Common myeloid progenitor, CD34-positive (primary cell): ENCODE results near the gene ZBTB7C.

Experiments
- CTCF ChIA-PET: fragments of 350-600 bp; sonication (Branson Sonifier 250); formaldehyde crosslinking; loops from one replicate; lab custom pipeline; 2021; ENCODE audit warnings: antibody characterized with exemption; lab: Charles Lee
- POLR2A ChIA-PET: fragments of 350-600 bp; sonication (Branson Sonifier 250); formaldehyde crosslinking; loops from one replicate; lab custom pipeline; 2021; ENCODE audit warnings: antibody characterized with exemption; lab: Charles Lee
- DNase-seq, 3 donors: peaks; one replicate each; pipeline versions ENCODE4 v3.0.0 to v3.0.0-alpha.2; 2013
- H3K27ac ChIP-seq, 2 experiments: 1 replicate in 1 of 2; 2 replicates in 1 of 2; pipeline ENCODE4 v1.7.0; 2013; ENCODE audit warnings: inconsistent platforms in 2 of 2, low read length in 2 of 2, mild to moderate bottlenecking in 2 of 2, low read depth in 1 of 2, moderate library complexity in 1 of 2; ENCODE audit not compliant: severe bottlenecking in 2 of 2, insufficient read depth in 1 of 2, poor library complexity in 1 of 2
- H3K27me3 ChIP-seq, 5 experiments: replicated peaks in 2 of 5; 1 replicate in 3 of 5; 2 replicates in 2 of 5; pipeline versions ENCODE4 v1.6.1 to v1.7.0; 2013; ENCODE audit warnings: low read length in 4 of 5, mild to moderate bottlenecking in 2 of 5, moderate library complexity in 2 of 5, inconsistent platforms in 1 of 5; ENCODE audit not compliant: insufficient read depth in 5 of 5, control insufficient read depth in 4 of 5
- H3K36me3 ChIP-seq, 4 experiments: 1 replicate in 2 of 4; 2 replicates in 2 of 4; pipeline versions ENCODE4 v1.6.1 to v1.7.0; 2013; ENCODE audit warnings: low read length in 3 of 4, control low read depth in 1 of 4, mild to moderate bottlenecking in 1 of 4; ENCODE audit not compliant: control insufficient read depth in 4 of 4, insufficient read depth in 4 of 4
- H3K4me1 ChIP-seq, 4 experiments: 1 replicate in 3 of 4; 2 replicates in 1 of 4; pipeline versions ENCODE4 v1.6.1 to v1.7.1; 2013; ENCODE audit warnings: low read length in 3 of 4, mild to moderate bottlenecking in 3 of 4, control low read depth in 1 of 4, inconsistent platforms in 1 of 4, moderate library complexity in 1 of 4; ENCODE audit not compliant: control insufficient read depth in 4 of 4, insufficient read depth in 4 of 4; ENCODE audit errors: control extremely low read depth in 1 of 4
- H3K4me3 ChIP-seq, 7 experiments: 1 replicate in 4 of 7; 2 replicates in 3 of 7; pipeline versions ENCODE4 v1.5.1 to v1.7.0; 2013; ENCODE audit warnings: mild to moderate bottlenecking in 7 of 7, low read length in 6 of 7, moderate library complexity in 6 of 7, inconsistent platforms in 2 of 7, low read depth in 2 of 7, control low read depth in 1 of 7; ENCODE audit not compliant: insufficient read depth in 4 of 7, control insufficient read depth in 1 of 7; ENCODE audit errors: extremely low read depth in 1 of 7
- H3K9me3 ChIP-seq, 5 experiments: 1 replicate in 4 of 5; 2 replicates in 1 of 5; pipeline versions ENCODE4 v1.6.1 to v1.7.1; 2013; ENCODE audit warnings: low read length in 4 of 5, mild to moderate bottlenecking in 2 of 5, inconsistent platforms in 1 of 5, low read depth in 1 of 5, moderate library complexity in 1 of 5; ENCODE audit not compliant: control insufficient read depth in 4 of 5, insufficient read depth in 2 of 5; ENCODE audit errors: control extremely low read depth in 1 of 5
- WGBS: methylation state at CpG from one replicate; pipeline ENCODE4 v1.1.5; 2013; ENCODE audit not compliant: insufficient coverage; 5-methylcytosine and 5-hydroxymethylcytosine counted together

ZBTB7C gene

GRCh38 chr18:48222118-48222517, 187.1 kb downstream of the ZBTB7C start:
- Histone ChIP-seq H3K36me3 (no peaks in the 10 kb centered on the region), H3K27me3 (peaks cover 0 to 3% (median 0%) of the 10 kb centered on the region in 5 experiments), H3K4me3 (no peak overlapping the region), H3K27ac (no peak overlapping the region), H3K4me1 (peaks cover 0 to 12% (median 8%) of the 10 kb centered on the region in 4 experiments), H3K9me3 (no peaks in the 10 kb centered on the region)
- peak; percentile 44 to 87 (median 80) for DNase-seq
- ChIA-PET CTCF (interaction anchor here (0.8 to 1.2 kb wide), 2 partner anchors 9 to 31 kb away, joined by 3 to 4 read pairs; no protein-coding TSS in a partner anchor), POLR2A (no interaction called here)
- 4% methylated on average over 4 of the region's 4 CpGs for WGBS

- peaks cover 0 to 3% (median 2%) of the 10 kb centered on the region in 5 experiments for H3K27me3 ChIP-seq
- peaks cover 0 to 9% (median 8%) of the 10 kb centered on the region in 4 experiments for H3K4me1 ChIP-seq
- no peak overlapping the region for H3K27ac ChIP-seq
- WGBS, result 100% methylated on average over 2 of the region's 2 CpGs
- no peak for DNase-seq
- no peak overlapping the region for H3K4me3 ChIP-seq
- ChIA-PET POLR2A (no interaction called here), CTCF (no interaction called here)
- no peaks in the 10 kb centered on the region for H3K36me3 ChIP-seq
- H3K9me3 ChIP-seq, result no peaks in the 10 kb centered on the region
Observed at GRCh38 chr18:48219810-48220499, 189.2 kb downstream of the ZBTB7C start.

- WGBS, result 91% methylated on average over 5 of the region's 6 CpGs
- H3K27ac ChIP-seq, result no peak overlapping the region
- H3K4me1 ChIP-seq, result peaks cover 0 to 9% (median 8%) of the 10 kb centered on the region in 4 experiments
- H3K36me3 ChIP-seq, result no peaks in the 10 kb centered on the region
- H3K9me3 ChIP-seq, result no peaks in the 10 kb centered on the region
- ChIA-PET POLR2A (no interaction called here), CTCF (no interaction called here)
- no peak overlapping the region for H3K4me3 ChIP-seq
- H3K27me3 ChIP-seq, result peaks cover 0 to 3% (median 1%) of the 10 kb centered on the region in 5 experiments
- DNase-seq, result no peak
Observed at GRCh38 chr18:48219037-48219809, 190.0 kb downstream of the ZBTB7C start.

GRCh38 chr18:48218285-48219022, 190.7 kb downstream of the ZBTB7C start:
- Histone ChIP-seq H3K4me1 (peaks cover 0 to 9% (median 8%) of the 10 kb centered on the region in 4 experiments), H3K4me3 (no peak overlapping the region), H3K36me3 (no peaks in the 10 kb centered on the region), H3K9me3 (no peaks in the 10 kb centered on the region), H3K27me3 (peaks cover 0 to 4% (median under 1%) of the 10 kb centered on the region in 5 experiments), H3K27ac (no peak overlapping the region)
- WGBS, result 94% methylated on average over 4 of the region's 7 CpGs
- ChIA-PET POLR2A (no interaction called here), CTCF (no interaction called here)
- no peak for DNase-seq

- Histone ChIP-seq H3K4me1 (peaks cover 0 to 5% (median 4%) of the 10 kb centered on the region in 4 experiments), H3K27ac (no peak overlapping the region), H3K4me3 (no peak overlapping the region), H3K36me3 (no peaks in the 10 kb centered on the region), H3K9me3 (no peaks in the 10 kb centered on the region), H3K27me3 (peaks cover 0 to 4% (median 3%) of the 10 kb centered on the region in 5 experiments)
- 97% methylated on average over 11 of the region's 15 CpGs for WGBS
- no peak for DNase-seq
- POLR2A ChIA-PET, result no interaction called here
- CTCF ChIA-PET, result no interaction called here
Observed at GRCh38 chr18:48217258-48218250, 191.6 kb downstream of the ZBTB7C start.

- no peaks in the 10 kb centered on the region for H3K36me3 ChIP-seq
- DNase-seq, result no peak
- H3K27ac ChIP-seq, result no peak overlapping the region
- H3K9me3 ChIP-seq, result peaks cover 0 to 2% (median 0%) of the 10 kb centered on the region in 5 experiments
- no peak overlapping the region for H3K4me3 ChIP-seq
- H3K4me1 ChIP-seq, result no peaks in the 10 kb centered on the region
- peaks cover 0 to 5% (median 4%) of the 10 kb centered on the region in 5 experiments for H3K27me3 ChIP-seq
- POLR2A ChIA-PET, result no interaction called here
- CTCF ChIA-PET, result no interaction called here
- WGBS, result 97% methylated on average over 8 of the region's 9 CpGs
Observed at GRCh38 chr18:48216639-48217257, 192.4 kb downstream of the ZBTB7C start.
